GM12878 (cell line): ENCODE measurements around the gene ZCCHC9. TPM values are rescaled to one million over a fixed set of nuclear protein-coding genes. Genes with fewer than 3 reads are reported as not detected.
"Not testable (repeated sequence)": the region's sequence is repeated elsewhere in the genome, so short reads cannot be mapped to it uniquely, and the experiment has no call there.

Experiments
- ATAC-seq: fragments of 200-7000 bp; cut with Tn5 transposase; 3 replicates; pipeline ENCODE4 v1.9.1; 2020; ENCODE audit warnings: mild to moderate bottlenecking, moderate library complexity
- BruUV-seq: library from RNA; stranded (reverse); fragments of 400-500 nt; replicated peaks from 2 replicates; lab custom pipeline; 2021; lab: Mats Ljungman, UMichigan
- CTCF ChIA-PET: fragments of 300-600 bp; sonication (Branson Sonifier 250); formaldehyde crosslinking; extraction: SDS; loops from one replicate; lab custom pipeline; 2021; ENCODE audit warnings: inconsistent platforms; lab: Yijun Ruan, JAX
- POLR2A ChIA-PET: fragments of 350-600 bp; formaldehyde crosslinking; extraction: SDS; loops from one replicate; lab custom pipeline; 2021; ENCODE audit warnings: inconsistent platforms; lab: Charles Lee
- RAD21 ChIA-PET: fragments of 300-600 bp; sonication (Branson Sonifier 250); formaldehyde crosslinking; loops from one replicate; lab custom pipeline; 2023; ENCODE audit warnings: antibody characterized with exemption; ENCODE audit not compliant: unreplicated experiment; lab: Charles Lee
- SMC1A ChIA-PET: fragments of 300-600 bp; sonication (Branson Sonifier 250); formaldehyde crosslinking; loops from one replicate; lab custom pipeline; 2023; ENCODE audit not compliant: unreplicated experiment, uncharacterized antibody; lab: Charles Lee
- DNase-seq: peaks from one replicate; pipeline ENCODE4 v3.0.0-alpha.2; 2011; ENCODE audit warnings: low read depth, low spot score
- FAIRE-seq: peaks from 3 replicates; lab custom pipeline; 2011; peaks lifted over from hg19 to GRCh38; lab: Jason Lieb, UNC
- H2AFZ ChIP-seq: 2 replicates; pipeline ENCODE4 v1.6.0; 2011; ENCODE audit warnings: low read depth, low read length, control low read depth; ENCODE audit not compliant: control insufficient read depth
- H3K27ac ChIP-seq: 2 replicates; pipeline ENCODE4 v1.5.1; 2011; ENCODE audit warnings: control low read depth; ENCODE audit not compliant: control insufficient read depth, insufficient read depth
- H3K27me3 ChIP-seq, 2 experiments: replicated peaks in 1 of 2; 2 replicates each; pipeline versions ENCODE4 v1.6.0 to v1.6.1; 2011; ENCODE audit warnings: low read length in 1 of 2; ENCODE audit not compliant: control insufficient read depth in 2 of 2, insufficient read depth in 2 of 2
- H3K36me3 ChIP-seq, 2 experiments: 2 replicates each; pipeline ENCODE4 v1.5.1; 2011; ENCODE audit warnings: low read length in 1 of 2; ENCODE audit not compliant: control insufficient read depth in 2 of 2, insufficient read depth in 2 of 2
- H3K4me1 ChIP-seq: 2 replicates; pipeline ENCODE4 v1.6.1; 2011; ENCODE audit warnings: mild to moderate bottlenecking, low read length, moderate library complexity, mixed read lengths; ENCODE audit not compliant: control insufficient read depth, insufficient read depth
- H3K4me2 ChIP-seq: 2 replicates; pipeline ENCODE4 v1.6.0; 2011; ENCODE audit warnings: control low read depth; ENCODE audit not compliant: control insufficient read depth, insufficient read depth
- H3K4me3 ChIP-seq: fragments of 200-600 bp; sonication (generic); 2 replicates; pipeline ENCODE4 v1.5.1; 2016
- H3K79me2 ChIP-seq: 2 replicates; pipeline ENCODE4 v1.6.0; 2011; ENCODE audit warnings: low read length; ENCODE audit not compliant: control insufficient read depth, insufficient read depth
- H3K9ac ChIP-seq: 2 replicates; pipeline ENCODE4 v1.8.0; 2011; ENCODE audit warnings: low read length, control low read depth, mixed read lengths; ENCODE audit not compliant: control insufficient read depth, insufficient read depth
- H3K9me3 ChIP-seq: replicated peaks from 3 replicates; pipeline ENCODE4 v1.5.1; 2011; ENCODE audit warnings: mild to moderate bottlenecking, low read length; ENCODE audit not compliant: control insufficient read depth, insufficient read depth
- H4K20me1 ChIP-seq: 2 replicates; pipeline ENCODE4 v1.6.0; 2011; ENCODE audit not compliant: control insufficient read depth, insufficient read depth
- E2F8 ChIP-seq: fragments of 450-650 bp; IDR thresholded peaks from 2 replicates; pipeline ENCODE4 v1.6.1; 2018; ENCODE audit warnings: mild to moderate bottlenecking, low read depth, moderate library complexity; ENCODE audit not compliant: partially characterized antibody
- HDGF ChIP-seq: fragments of 450-650 bp; IDR thresholded peaks from 2 replicates; pipeline ENCODE4 v1.6.1; 2016; ENCODE audit warnings: antibody characterized with exemption
- PKNOX1 ChIP-seq: fragments of 450-650 bp; IDR thresholded peaks from 2 replicates; pipeline ENCODE4 v1.6.1; 2016; ENCODE audit warnings: mild to moderate bottlenecking
- SMARCA5 ChIP-seq: fragments of 450-650 bp; IDR thresholded peaks from 2 replicates; pipeline ENCODE4 v1.6.1; 2017; ENCODE audit warnings: mild to moderate bottlenecking
- WGBS: methylation state at CpG from one replicate; pipeline ENCODE4 v1.1.6; 2016; ENCODE audit warnings: low lambda C conversion rate; ENCODE audit not compliant: insufficient replicate concordance, insufficient coverage; ENCODE audit errors: missing lambda C conversion rate; 5-methylcytosine and 5-hydroxymethylcytosine counted together
- in situ Hi-C: fragments of 300-500 bp; cut with MboI; formaldehyde crosslinking; loops from 9 replicates; pipeline ENCODE4 v1.14.3; 2018; ENCODE audit warnings: mixed read lengths
- intact Hi-C: fragments of 100-400 bp; cut with micrococcal nuclease; formaldehyde crosslinking; loops from one replicate; pipeline ENCODE4 v1.14.2; 2022; ENCODE audit not compliant: unreplicated experiment
- polyA plus RNA-seq, 11 experiments: library from polyadenylated mRNA; depleted of rRNA in 4 of 11; unstranded in 6 of 11; stranded (reverse) in 5 of 11; fragments of >200 nt; fragmentation: Nextera tagmentation in 4 of 11; fragmentation: Illumina TruSeq in 1 of 11; extraction: Ambion mirVana in 4 of 11; extraction: Trizol in 1 of 11; gene quantifications; 1 replicate in 1 of 11; 2 replicates in 10 of 11; pipeline versions ENCODE4 v1.2.1 to v1.2.3, GENCODE V29; 2011 to 2016; ENCODE audit warnings: inconsistent platforms in 2 of 11, missing spikeins in 2 of 11, low read depth in 1 of 11
- total RNA-seq, 4 experiments: library from RNA; depleted of rRNA in 3 of 4; stranded (reverse); fragments of >200 nt in 3 of 4; fragmentation: Illumina TruSeq in 1 of 4; extraction: Trizol in 1 of 4; gene quantifications; 2 replicates each; pipeline versions ENCODE4 v1.2.1 to v1.2.3, GENCODE V29; 2013 to 2021

ZCCHC9 gene
- total and polyA plus RNA-seq, 10 of the 15 experiments (the other 5 are each of a cell fraction or from before 2014, with no cell fraction given) = 22.0 to 57.7 (median 34.5) TPM

GRCh38 chr5:81337803-81338202 is 36.4 kb downstream of the ZCCHC9 start:
- H3K9ac ChIP-seq = no peak overlapping the region
- no peak overlapping the region for H2AFZ ChIP-seq
- no peaks in the 10 kb centered on the region for H3K27me3 ChIP-seq
- TF ChIP-seq E2F8 = no peak
- TF ChIP-seq HDGF = no peak
- TF ChIP-seq PKNOX1 = no peak
- no peak for TF ChIP-seq SMARCA5
- no peaks in the 10 kb centered on the region; the same call in 2 of the 3 replicates for H3K9me3 ChIP-seq
- CTCF ChIA-PET = interaction anchor here (1.2 kb wide), 1 partner anchor 10 kb away, joined by 4 read pairs; no protein-coding TSS in a partner anchor
- no peaks in the 10 kb centered on the region for H3K4me1 ChIP-seq
- BruUV-seq = no TSS peak
- SMC1A ChIA-PET = interaction anchor here (0.7 kb wide), 1 partner anchor 68 kb away, joined by 3 read pairs; no protein-coding TSS in a partner anchor
- in situ Hi-C loops = no loop called here
- no peak for ATAC-seq
- 25% methylated on average over 2 of the region's 2 CpGs for WGBS
- no peaks in the 10 kb centered on the region for H4K20me1 ChIP-seq
- no peak overlapping the region for H3K4me2 ChIP-seq
- intact Hi-C loops = no loop called here
- H3K79me2 ChIP-seq = no peaks in the 10 kb centered on the region
- no peak overlapping the region for H3K27ac ChIP-seq
- POLR2A ChIA-PET = interaction anchor here (0.6 kb wide), 1 partner anchor 112 kb away, joined by 3 read pairs; no protein-coding TSS in a partner anchor
- DNase-seq = no peak
- no peak for FAIRE-seq
- H3K4me3 ChIP-seq = no peak overlapping the region
- RAD21 ChIA-PET = no interaction called here
- no peaks in the 10 kb centered on the region for H3K36me3 ChIP-seq

GRCh38 chr5:81338213-81338612 is 36.8 kb downstream of the ZCCHC9 start:
- H2AFZ ChIP-seq, in situ Hi-C loops, ATAC-seq, H3K79me2 ChIP-seq, H3K27me3 ChIP-seq, H3K4me1 ChIP-seq, H4K20me1 ChIP-seq, BruUV-seq, H3K36me3 ChIP-seq, H3K9me3 ChIP-seq, intact Hi-C loops, H3K9ac ChIP-seq, H3K4me2 ChIP-seq, H3K27ac ChIP-seq, RAD21 ChIA-PET, DNase-seq, H3K4me3 ChIP-seq, FAIRE-seq: not testable (repeated sequence)
- 11% methylated on average over 3 of the region's 3 CpGs for WGBS
- POLR2A ChIA-PET = interaction anchor here (0.6 kb wide), 1 partner anchor 113 kb away, joined by 3 read pairs; no protein-coding TSS in a partner anchor
- SMC1A ChIA-PET = interaction anchor here (0.7 kb wide), 1 partner anchor 68 kb away, joined by 3 read pairs; no protein-coding TSS in a partner anchor
- CTCF ChIA-PET = interaction anchor here (1.2 kb wide), 1 partner anchor 10 kb away, joined by 4 read pairs; no protein-coding TSS in a partner anchor
